NCI-H2171 (cell line): ENCODE measurements around the gene MYRIP.
"Not testable (repeated sequence)": the region's sequence is repeated elsewhere in the genome, so short reads cannot be mapped to it uniquely, and the experiment has no call there.

Source experiments
- DNase-seq: peaks from one replicate; lab custom pipeline; 2025; lab: John Stamatoyannopoulos, UW

Gene MYRIP

GRCh38 chr3:39808467-39809180, 785 bp upstream of the MYRIP start:
- no peak for DNase-seq

GRCh38 chr3:39809995-39810595, 686 bp downstream of the MYRIP start:
- no peak for DNase-seq

GRCh38 chr3:39810647-39811161, 1.3 kb downstream of the MYRIP start:
- no peak for DNase-seq

- no peak for DNase-seq
Measured at GRCh38 chr3:39811561-39811960, 2.2 kb downstream of the MYRIP start.

- no peak for DNase-seq
Measured at GRCh38 chr3:39812537-39812936, 3.1 kb downstream of the MYRIP start.

GRCh38 chr3:39814007-39814406, 4.6 kb downstream of the MYRIP start:
- no peak for DNase-seq

- no peak for DNase-seq
Measured at GRCh38 chr3:39819899-39820298, 10.5 kb downstream of the MYRIP start.

- DNase-seq: not testable (repeated sequence)
Measured at GRCh38 chr3:39833764-39834163, 24.4 kb downstream of the MYRIP start.

GRCh38 chr3:39839484-39839883, 30.1 kb downstream of the MYRIP start:
- DNase-seq: no peak

GRCh38 chr3:39843440-39843839, 34.0 kb downstream of the MYRIP start:
- DNase-seq: no peak

- no peak for DNase-seq
Measured at GRCh38 chr3:39848365-39848764, 39.0 kb downstream of the MYRIP start.

GRCh38 chr3:39849992-39850715, 40.7 kb downstream of the MYRIP start:
- DNase-seq: no peak

- DNase-seq: no peak
Measured at GRCh38 chr3:39850716-39851032, 41.3 kb downstream of the MYRIP start.

- no peak for DNase-seq
Measured at GRCh38 chr3:39855517-39855916, 46.1 kb downstream of the MYRIP start.

GRCh38 chr3:39869890-39870289, 60.5 kb downstream of the MYRIP start:
- DNase-seq: no peak

- no peak for DNase-seq
Measured at GRCh38 chr3:39870706-39871105, 61.3 kb downstream of the MYRIP start.

GRCh38 chr3:39879581-39879980, 70.2 kb downstream of the MYRIP start:
- DNase-seq: no peak

- no peak for DNase-seq
Measured at GRCh38 chr3:39882111-39882510, 72.7 kb downstream of the MYRIP start.

GRCh38 chr3:39892068-39892467, 82.7 kb downstream of the MYRIP start:
- DNase-seq: no peak

- DNase-seq: no peak
Measured at GRCh38 chr3:39896184-39896583, 86.8 kb downstream of the MYRIP start.

- DNase-seq: no peak
Measured at GRCh38 chr3:39900462-39901002, 91.1 kb downstream of the MYRIP start.

GRCh38 chr3:39903253-39903652, 93.8 kb downstream of the MYRIP start:
- DNase-seq: no peak

GRCh38 chr3:39905788-39906187, 96.4 kb downstream of the MYRIP start:
- no peak for DNase-seq
